Chondrocyte (in vitro differentiated cells): Measurements from ENCODE around the gene PCNX1. TPM values are rescaled to one million over a fixed set of nuclear protein-coding genes. Genes with fewer than 3 reads are reported as not detected.
A peak's percentile ranks its signal among the peaks of the same experiment; 100 is the strongest.
"Not testable (repeated sequence)": the region's sequence is repeated elsewhere in the genome, so short reads cannot be mapped to it uniquely, and the experiment has no call there.

Experiments
- DNase-seq: peaks from one replicate; pipeline ENCODE4 v3.0.0; 2021; ENCODE audit warnings: mixed read lengths, low spot score
- H3K27ac Mint-ChIP-seq: one replicate; pipeline ENCODE4 v1.8.0; 2021; ENCODE audit warnings: mild to moderate bottlenecking, moderate library complexity, mixed read lengths; ENCODE audit not compliant: unreplicated experiment
- H3K27me3 Mint-ChIP-seq: 2 replicates; pipeline ENCODE4 v1.8.0; 2021; ENCODE audit warnings: low read depth, mixed read lengths
- H3K36me3 Mint-ChIP-seq: 2 replicates; pipeline ENCODE4 v1.8.0; 2021; ENCODE audit warnings: low read depth, mixed read lengths
- H3K4me1 Mint-ChIP-seq: 2 replicates; pipeline ENCODE4 v1.8.0; 2021; ENCODE audit warnings: low read depth, mild to moderate bottlenecking, mixed read lengths
- H3K4me3 Mint-ChIP-seq: one replicate; pipeline ENCODE4 v1.8.0; 2021; ENCODE audit warnings: mild to moderate bottlenecking, moderate library complexity, mixed read lengths; ENCODE audit not compliant: unreplicated experiment
- H3K9me3 Mint-ChIP-seq: 2 replicates; pipeline ENCODE4 v1.8.0; 2021; ENCODE audit warnings: low read depth, mixed read lengths
- total RNA-seq: library from RNA; stranded (reverse); gene quantifications from 3 replicates; pipeline ENCODE4 v1.2.1, GENCODE V29; 2021
- TF ChIP-seq, protein P1 (sequence below): fragments of 200-600 bp; sonication (generic); IDR thresholded peaks from 2 replicates; pipeline ENCODE4 v1.5.0; 2021; ENCODE audit warnings: antibody characterized with exemption, mild to moderate bottlenecking, moderate library complexity

Gene PCNX1
- total RNA-seq, 1 donor from 2014 or later = 54.3 TPM

DNA sequence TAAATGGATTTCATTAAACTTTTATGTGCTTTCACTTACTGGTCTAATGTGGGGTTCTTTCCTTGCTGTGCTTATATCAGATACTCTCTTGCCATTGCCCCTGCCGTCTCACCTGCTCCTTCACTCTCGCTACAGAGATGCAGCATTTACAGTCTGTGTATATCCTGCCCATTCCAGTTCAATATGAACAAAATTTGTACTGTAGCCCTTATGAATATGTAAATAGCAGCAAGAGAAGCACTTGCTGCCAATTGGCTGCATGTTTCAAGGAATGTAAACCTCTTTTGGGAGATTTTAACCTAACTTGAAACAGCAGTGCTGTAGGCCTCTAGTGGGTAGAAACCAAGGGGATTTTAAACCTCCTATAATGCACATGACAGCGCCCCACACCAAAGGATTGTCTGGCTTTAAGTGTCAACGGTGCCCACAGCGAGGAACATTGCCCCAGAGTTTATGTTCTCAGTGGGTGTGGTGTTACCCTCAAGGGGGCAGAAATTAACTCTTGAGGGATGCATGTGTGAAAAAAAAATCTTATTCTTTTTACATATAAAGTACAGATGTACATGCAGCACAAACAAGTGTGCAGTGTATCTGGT lies 19.1 kb downstream of the PCNX1 start:
- Mint-ChIP-seq H3K4me1 (peaks cover 49% of the 10 kb centered on the region), H3K4me3 (no peak overlapping the region), H3K36me3 (no peaks in the 10 kb centered on the region), H3K27ac (no peak overlapping the region), H3K27me3 (no peaks in the 10 kb centered on the region), H3K9me3 (no peaks in the 10 kb centered on the region)
- no peak for DNase-seq
- TF ChIP-seq, protein P1, sequence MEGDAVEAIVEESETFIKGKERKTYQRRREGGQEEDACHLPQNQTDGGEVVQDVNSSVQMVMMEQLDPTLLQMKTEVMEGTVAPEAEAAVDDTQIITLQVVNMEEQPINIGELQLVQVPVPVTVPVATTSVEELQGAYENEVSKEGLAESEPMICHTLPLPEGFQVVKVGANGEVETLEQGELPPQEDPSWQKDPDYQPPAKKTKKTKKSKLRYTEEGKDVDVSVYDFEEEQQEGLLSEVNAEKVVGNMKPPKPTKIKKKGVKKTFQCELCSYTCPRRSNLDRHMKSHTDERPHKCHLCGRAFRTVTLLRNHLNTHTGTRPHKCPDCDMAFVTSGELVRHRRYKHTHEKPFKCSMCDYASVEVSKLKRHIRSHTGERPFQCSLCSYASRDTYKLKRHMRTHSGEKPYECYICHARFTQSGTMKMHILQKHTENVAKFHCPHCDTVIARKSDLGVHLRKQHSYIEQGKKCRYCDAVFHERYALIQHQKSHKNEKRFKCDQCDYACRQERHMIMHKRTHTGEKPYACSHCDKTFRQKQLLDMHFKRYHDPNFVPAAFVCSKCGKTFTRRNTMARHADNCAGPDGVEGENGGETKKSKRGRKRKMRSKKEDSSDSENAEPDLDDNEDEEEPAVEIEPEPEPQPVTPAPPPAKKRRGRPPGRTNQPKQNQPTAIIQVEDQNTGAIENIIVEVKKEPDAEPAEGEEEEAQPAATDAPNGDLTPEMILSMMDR = no peak

DNA sequence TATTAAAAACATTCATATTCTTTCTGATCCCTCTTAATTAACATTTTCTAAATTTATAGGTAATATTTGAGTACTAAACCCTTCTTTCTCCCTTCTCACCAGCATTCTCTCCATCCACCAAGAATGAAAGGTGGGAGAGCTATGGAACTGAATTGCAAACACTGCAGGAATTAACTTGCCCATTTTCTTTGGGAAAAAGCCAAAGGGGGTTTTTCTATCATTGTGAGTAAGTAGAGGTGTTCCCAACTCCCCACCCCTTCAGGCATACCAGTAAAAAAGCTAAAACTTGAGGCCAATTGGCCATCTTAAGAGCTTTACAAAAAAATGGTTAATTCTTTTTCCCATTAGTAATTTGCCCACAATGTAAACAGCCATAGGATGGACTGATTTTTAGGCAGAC lies 23.7 kb downstream of the PCNX1 start:
- no peaks in the 10 kb centered on the region for H3K27me3 Mint-ChIP-seq
- no peak overlapping the region for H3K4me3 Mint-ChIP-seq
- H3K36me3 Mint-ChIP-seq = no peaks in the 10 kb centered on the region
- H3K27ac Mint-ChIP-seq = peak overlapping the region; percentile 62
- no peak for DNase-seq
- TF ChIP-seq, protein P1 = no peak
- H3K4me1 Mint-ChIP-seq = peaks cover 60% of the 10 kb centered on the region
- no peaks in the 10 kb centered on the region for H3K9me3 Mint-ChIP-seq

DNA sequence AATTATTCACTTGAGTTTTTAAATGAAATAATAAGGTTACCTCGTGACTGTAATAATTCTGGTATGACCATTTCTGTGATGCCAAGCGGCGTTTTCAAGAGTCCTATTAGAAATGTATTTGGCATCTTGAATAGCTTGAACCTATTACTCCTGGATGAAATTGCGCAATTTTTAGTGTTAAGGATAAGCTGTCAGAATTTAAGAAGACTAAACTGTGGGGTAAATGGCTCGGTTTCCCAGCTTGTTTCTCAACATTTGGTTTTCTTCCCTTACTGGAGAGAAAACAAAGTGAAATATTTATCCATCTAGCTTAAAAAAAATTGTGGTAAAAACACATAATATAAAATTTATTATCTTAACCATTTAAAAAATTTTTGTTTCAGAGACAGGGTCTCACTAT lies 26.8 kb downstream of the PCNX1 start:
- TF ChIP-seq, protein P1 = no peak
- H3K4me1 Mint-ChIP-seq = peaks cover 46% of the 10 kb centered on the region
- H3K9me3 Mint-ChIP-seq = no peaks in the 10 kb centered on the region
- H3K27ac Mint-ChIP-seq = peak overlapping the region; percentile 75
- no peaks in the 10 kb centered on the region for H3K36me3 Mint-ChIP-seq
- H3K4me3 Mint-ChIP-seq = no peak overlapping the region
- no peak for DNase-seq
- H3K27me3 Mint-ChIP-seq = no peaks in the 10 kb centered on the region

DNA sequence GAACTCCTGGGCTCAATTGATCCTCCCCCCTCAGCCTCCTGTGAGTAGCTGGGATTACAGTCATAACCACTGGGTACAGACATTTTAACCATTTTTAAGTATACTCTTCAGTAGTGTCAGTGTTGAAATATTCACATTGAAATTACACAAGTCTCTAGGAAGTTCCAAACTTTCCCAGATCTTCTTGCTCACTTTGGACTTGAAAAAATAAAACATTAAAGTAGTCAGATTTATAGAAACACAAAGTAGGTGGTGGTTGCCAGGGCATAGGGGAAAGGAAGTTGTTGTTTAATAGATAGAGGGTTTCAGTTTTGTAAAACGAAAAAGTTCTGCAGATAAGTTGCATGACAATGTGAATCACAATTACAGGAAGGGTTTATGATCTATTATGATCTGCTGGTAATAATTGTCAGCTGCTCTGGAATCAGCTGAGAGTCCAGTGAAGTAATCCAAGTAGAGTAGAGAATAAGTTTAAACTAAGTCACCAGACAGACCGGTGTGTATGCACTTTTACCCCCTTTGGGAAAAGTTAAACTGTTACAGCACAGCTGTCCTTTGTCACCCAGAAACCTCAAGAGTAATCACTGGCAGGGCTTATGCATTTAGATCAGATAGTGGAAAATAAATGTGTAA lies 27.4 kb downstream of the PCNX1 start:
- peaks cover 44% of the 10 kb centered on the region for H3K4me1 Mint-ChIP-seq
- no peak overlapping the region for H3K4me3 Mint-ChIP-seq
- TF ChIP-seq, protein P1 = no peak
- no peaks in the 10 kb centered on the region for H3K9me3 Mint-ChIP-seq
- no peaks in the 10 kb centered on the region for H3K27me3 Mint-ChIP-seq
- peak overlapping the region; percentile 75 for H3K27ac Mint-ChIP-seq
- H3K36me3 Mint-ChIP-seq = no peaks in the 10 kb centered on the region
- no peak for DNase-seq

DNA sequence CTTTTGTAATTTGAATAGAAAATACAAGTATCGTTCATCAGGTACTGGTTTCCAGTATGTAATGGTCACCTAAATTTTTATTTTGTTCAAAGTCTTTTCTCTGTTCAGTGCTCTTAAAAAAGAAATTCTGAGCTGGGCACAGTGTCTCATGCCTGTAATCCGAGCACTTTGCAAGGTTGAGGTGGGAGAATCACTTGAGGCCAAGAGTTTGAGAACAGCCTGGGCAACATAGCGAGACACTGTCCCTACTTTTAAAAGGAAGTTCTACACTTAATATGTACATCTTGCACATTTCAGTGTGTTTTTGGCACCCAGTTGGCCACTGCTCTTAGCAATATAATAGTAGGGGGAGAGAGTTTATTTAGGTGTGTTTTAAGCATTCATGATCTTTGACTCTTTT lies 27.9 kb downstream of the PCNX1 start:
- Mint-ChIP-seq H3K27me3 (no peaks in the 10 kb centered on the region), H3K4me3 (no peak overlapping the region), H3K9me3 (no peaks in the 10 kb centered on the region), H3K27ac (peak overlapping the region; percentile 75), H3K4me1 (peaks cover 40% of the 10 kb centered on the region), H3K36me3 (no peaks in the 10 kb centered on the region)
- DNase-seq = no peak
- TF ChIP-seq, protein P1 = no peak

DNA sequence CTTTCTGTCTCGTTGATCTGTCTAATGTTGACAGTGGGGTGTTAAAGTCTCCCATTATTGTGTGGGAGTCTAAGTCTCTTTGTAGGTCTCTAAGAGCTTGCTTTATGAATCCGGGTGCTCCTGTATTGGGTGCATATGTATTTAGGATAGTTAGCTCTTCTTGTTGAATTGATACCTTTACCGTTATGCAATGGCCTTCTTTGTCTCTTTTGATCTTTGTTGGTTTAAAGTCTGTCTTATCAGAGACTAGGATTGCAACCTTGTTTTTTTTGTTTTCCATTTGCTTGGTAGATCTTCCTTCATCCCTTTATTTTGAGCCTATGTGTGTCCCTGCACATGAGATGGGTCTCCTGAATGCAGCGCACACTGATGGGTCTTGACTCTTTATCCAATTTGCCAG lies 32.4 kb downstream of the PCNX1 start:
- not testable (repeated sequence) for H3K36me3 Mint-ChIP-seq, H3K4me3 Mint-ChIP-seq, H3K9me3 Mint-ChIP-seq, DNase-seq, H3K27ac Mint-ChIP-seq, H3K27me3 Mint-ChIP-seq
- peaks cover 12% of the 10 kb centered on the region for H3K4me1 Mint-ChIP-seq

DNA sequence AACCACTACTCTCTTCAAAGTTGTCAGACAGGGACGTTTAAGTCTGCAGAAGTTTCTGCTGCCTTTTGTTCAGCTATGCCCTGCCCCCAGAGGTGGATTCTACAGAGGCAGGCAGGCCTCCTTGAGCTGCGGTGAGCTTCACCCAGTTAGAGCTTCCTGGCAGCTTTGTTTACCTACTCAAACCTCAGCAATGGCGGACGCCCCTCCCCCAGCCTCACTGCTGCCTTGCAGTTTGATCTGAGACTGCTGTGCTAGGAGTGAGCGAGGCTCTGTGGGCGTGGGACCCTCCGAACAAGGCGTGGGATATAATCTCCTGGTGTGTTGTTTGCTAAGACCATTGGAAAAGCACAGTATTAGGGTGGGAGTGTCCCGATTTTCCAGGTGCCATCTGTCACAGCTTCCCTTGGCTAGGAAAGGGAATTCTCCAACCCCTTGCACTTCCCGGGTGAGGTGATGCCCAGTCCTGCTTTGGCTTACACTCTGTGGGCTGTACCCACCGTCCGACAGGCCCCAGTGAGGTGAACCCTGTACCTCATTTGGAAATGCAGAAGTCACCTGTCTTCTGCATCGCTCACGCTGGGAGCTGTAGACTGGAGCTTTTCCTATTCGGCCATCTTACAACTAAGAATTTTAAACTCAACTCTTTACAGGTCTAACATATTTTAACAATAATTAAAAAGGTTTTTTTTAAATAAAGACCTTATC lies 34.5 kb downstream of the PCNX1 start:
- H3K4me1 Mint-ChIP-seq, H3K9me3 Mint-ChIP-seq: not testable (repeated sequence)

More for the DNA sequence above, 34.5 kb downstream of the PCNX1 start:
- H3K4me3 Mint-ChIP-seq, DNase-seq, H3K36me3 Mint-ChIP-seq, H3K27me3 Mint-ChIP-seq, H3K27ac Mint-ChIP-seq: not testable (repeated sequence)
